GM13977 (cell line): ENCODE results near the gene YPEL2.

Experiments
- DNase-seq: peaks from one replicate; pipeline ENCODE4 v3.0.0; 2012; ENCODE audit warnings: low spot score
- CTCF ChIP-seq: IDR thresholded peaks from 2 replicates; pipeline ENCODE4 v1.5.1; 2012; ENCODE audit warnings: mild to moderate bottlenecking, control low read depth; ENCODE audit not compliant: insufficient read depth; ENCODE audit errors: extremely low read depth, missing control alignments
- in situ Hi-C: fragments of 300-500 bp; cut with MboI; formaldehyde crosslinking; loops from one replicate; pipeline ENCODE4 v1.12.0; 2022; ENCODE audit warnings: low sequenced_read_pairs, low pct_unique_long_range_greater_than_20kb, mixed read lengths, inconsistent platforms; ENCODE audit not compliant: unreplicated experiment

Gene YPEL2

GRCh38 chr17:59381716-59382570 lies 50.5 kb downstream of the YPEL2 start:
- in situ Hi-C loops, result no loop called here
- TF ChIP-seq CTCF, result no peak
- DNase-seq, result no peak

- no peak for DNase-seq
- in situ Hi-C loops, result no loop called here
- TF ChIP-seq CTCF, result no peak
Observed at GRCh38 chr17:59383893-59384292, 52.4 kb downstream of the YPEL2 start.

GRCh38 chr17:59387351-59388068 lies 56.1 kb downstream of the YPEL2 start:
- TF ChIP-seq CTCF, result no peak

GRCh38 chr17:59388069-59388556 lies 56.7 kb downstream of the YPEL2 start:
- in situ Hi-C loops, result no loop called here
- DNase-seq, result no peak
- no peak for TF ChIP-seq CTCF

More at GRCh38 chr17:59387351-59388068, 56.1 kb downstream of the YPEL2 start:
- DNase-seq, result no peak
- in situ Hi-C loops, result no loop called here

GRCh38 chr17:59389066-59389465 lies 57.6 kb downstream of the YPEL2 start:
- in situ Hi-C loops, result no loop called here
- no peak for TF ChIP-seq CTCF

GRCh38 chr17:59391021-59391420 lies 59.6 kb downstream of the YPEL2 start:
- TF ChIP-seq CTCF, result no peak
- in situ Hi-C loops, result no loop called here

More at GRCh38 chr17:59389066-59389465, 57.6 kb downstream of the YPEL2 start:
- DNase-seq, result no peak

More at GRCh38 chr17:59391021-59391420, 59.6 kb downstream of the YPEL2 start:
- DNase-seq, result no peak
